DOHH2 (cell line): ENCODE data around the gene ANK3.

Experiments
- H3F3A ChIP-seq: fragments of 200-600 bp; sonication (generic), shearing (Covaris generic); 2 replicates; pipeline ENCODE4 v1.6.0; 2016; ENCODE audit warnings: antibody characterized with exemption, mild to moderate bottlenecking; ENCODE audit not compliant: control insufficient read depth, insufficient read depth
- H3K27ac ChIP-seq: fragments of 200-600 bp; sonication (generic); 2 replicates; pipeline ENCODE4 v1.5.1; 2014; ENCODE audit warnings: low read depth, mild to moderate bottlenecking, low read length, moderate library complexity
- H3K27me3 ChIP-seq: fragments of 200-600 bp; sonication (generic); 2 replicates; pipeline ENCODE4 v1.6.1; 2014; ENCODE audit warnings: mild to moderate bottlenecking, low read length, mixed read lengths; ENCODE audit not compliant: control insufficient read depth
- H3K36me3 ChIP-seq: fragments of 200-600 bp; sonication (generic); 2 replicates; pipeline ENCODE4 v1.6.1; 2014; ENCODE audit warnings: mild to moderate bottlenecking, low read length, moderate library complexity, mixed read lengths; ENCODE audit not compliant: control insufficient read depth
- H3K4me1 ChIP-seq: fragments of 200-600 bp; sonication (generic); 2 replicates; pipeline ENCODE4 v1.6.1; 2014; ENCODE audit warnings: mild to moderate bottlenecking, low read length, mixed read lengths; ENCODE audit not compliant: control insufficient read depth
- H3K4me2 ChIP-seq: fragments of 200-600 bp; sonication (generic); 2 replicates; pipeline ENCODE4 v1.6.0; 2014; ENCODE audit warnings: mild to moderate bottlenecking, low read length, moderate library complexity
- H3K4me3 ChIP-seq: fragments of 200-600 bp; sonication (generic); 2 replicates; pipeline ENCODE4 v1.5.1; 2014; ENCODE audit warnings: mild to moderate bottlenecking, low read length, mixed read lengths
- H3K79me2 ChIP-seq: fragments of 200-600 bp; sonication (generic); 2 replicates; pipeline ENCODE4 v1.6.1; 2014; ENCODE audit warnings: mild to moderate bottlenecking, low read length, mixed read lengths; ENCODE audit not compliant: control insufficient read depth
- H3K9me2 ChIP-seq: fragments of 200-600 bp; sonication (generic); replicated peaks from 2 replicates; pipeline ENCODE4 v1.6.1; 2014; ENCODE audit warnings: mild to moderate bottlenecking, low read length, mixed read lengths; ENCODE audit not compliant: control insufficient read depth
- H3K9me3 ChIP-seq: fragments of 200-600 bp; sonication (generic); 2 replicates; pipeline ENCODE4 v1.6.1; 2014; ENCODE audit warnings: antibody characterized with exemption, low read length, mixed read lengths; ENCODE audit not compliant: control insufficient read depth, insufficient read depth
- H4K20me1 ChIP-seq: fragments of 200-600 bp; sonication (generic); 2 replicates; pipeline ENCODE4 v1.6.0; 2014; ENCODE audit warnings: low read depth, mild to moderate bottlenecking, antibody characterized with exemption, low read length, moderate library complexity; ENCODE audit not compliant: control insufficient read depth, insufficient read depth
- EZH2phosphoT487 ChIP-seq: fragments of 200-600 bp; sonication (generic); IDR thresholded peaks from 2 replicates; pipeline ENCODE4 v1.6.1; 2017; ENCODE audit warnings: borderline replicate concordance, mild to moderate bottlenecking, antibody characterized with exemption, low read length, moderate library complexity, mixed read lengths
- TF ChIP-seq, protein P1 (sequence below): fragments of 200-600 bp; sonication (generic); IDR thresholded peaks from one replicate; pipeline ENCODE4 v1.5.1; 2014; ENCODE audit warnings: antibody characterized with exemption, mild to moderate bottlenecking, low read depth, low read length; ENCODE audit not compliant: poor library complexity, severe bottlenecking

Gene ANK3

DNA sequence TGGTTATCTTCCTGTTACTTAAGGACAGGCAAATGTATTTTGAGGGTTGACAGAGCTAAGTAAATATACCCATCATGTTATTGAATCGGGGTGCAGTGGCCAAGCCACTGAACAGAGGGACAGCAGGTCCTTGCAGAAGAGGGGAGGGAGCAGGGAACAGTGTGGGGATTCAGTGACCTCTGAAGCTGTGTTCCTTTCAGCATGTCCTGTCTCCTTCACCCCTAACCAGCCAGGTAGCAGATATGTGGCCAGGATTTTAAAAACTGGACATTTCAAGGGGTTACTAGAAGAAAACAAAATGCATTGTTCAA, 12.7 kb downstream of the ANK3 start:
- Histone ChIP-seq H3K27me3 (no peaks in the 10 kb centered on the region), H3F3A (peaks cover 35% of the 10 kb centered on the region), H3K79me2 (peaks cover 100% of the 10 kb centered on the region), H3K36me3 (peaks cover 42% of the 10 kb centered on the region), H3K4me3 (peak overlapping the region; percentile 76), H3K4me1 (peaks cover 100% of the 10 kb centered on the region), H3K9me2 (no peaks in the 10 kb centered on the region), H3K4me2 (peak overlapping the region; percentile 91), H4K20me1 (no peaks in the 10 kb centered on the region), H3K9me3 (no peaks in the 10 kb centered on the region), H3K27ac (peak overlapping the region; percentile 88)
- TF ChIP-seq, protein P1, sequence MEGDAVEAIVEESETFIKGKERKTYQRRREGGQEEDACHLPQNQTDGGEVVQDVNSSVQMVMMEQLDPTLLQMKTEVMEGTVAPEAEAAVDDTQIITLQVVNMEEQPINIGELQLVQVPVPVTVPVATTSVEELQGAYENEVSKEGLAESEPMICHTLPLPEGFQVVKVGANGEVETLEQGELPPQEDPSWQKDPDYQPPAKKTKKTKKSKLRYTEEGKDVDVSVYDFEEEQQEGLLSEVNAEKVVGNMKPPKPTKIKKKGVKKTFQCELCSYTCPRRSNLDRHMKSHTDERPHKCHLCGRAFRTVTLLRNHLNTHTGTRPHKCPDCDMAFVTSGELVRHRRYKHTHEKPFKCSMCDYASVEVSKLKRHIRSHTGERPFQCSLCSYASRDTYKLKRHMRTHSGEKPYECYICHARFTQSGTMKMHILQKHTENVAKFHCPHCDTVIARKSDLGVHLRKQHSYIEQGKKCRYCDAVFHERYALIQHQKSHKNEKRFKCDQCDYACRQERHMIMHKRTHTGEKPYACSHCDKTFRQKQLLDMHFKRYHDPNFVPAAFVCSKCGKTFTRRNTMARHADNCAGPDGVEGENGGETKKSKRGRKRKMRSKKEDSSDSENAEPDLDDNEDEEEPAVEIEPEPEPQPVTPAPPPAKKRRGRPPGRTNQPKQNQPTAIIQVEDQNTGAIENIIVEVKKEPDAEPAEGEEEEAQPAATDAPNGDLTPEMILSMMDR, result no peak
- no peak for TF ChIP-seq EZH2phosphoT487

DNA sequence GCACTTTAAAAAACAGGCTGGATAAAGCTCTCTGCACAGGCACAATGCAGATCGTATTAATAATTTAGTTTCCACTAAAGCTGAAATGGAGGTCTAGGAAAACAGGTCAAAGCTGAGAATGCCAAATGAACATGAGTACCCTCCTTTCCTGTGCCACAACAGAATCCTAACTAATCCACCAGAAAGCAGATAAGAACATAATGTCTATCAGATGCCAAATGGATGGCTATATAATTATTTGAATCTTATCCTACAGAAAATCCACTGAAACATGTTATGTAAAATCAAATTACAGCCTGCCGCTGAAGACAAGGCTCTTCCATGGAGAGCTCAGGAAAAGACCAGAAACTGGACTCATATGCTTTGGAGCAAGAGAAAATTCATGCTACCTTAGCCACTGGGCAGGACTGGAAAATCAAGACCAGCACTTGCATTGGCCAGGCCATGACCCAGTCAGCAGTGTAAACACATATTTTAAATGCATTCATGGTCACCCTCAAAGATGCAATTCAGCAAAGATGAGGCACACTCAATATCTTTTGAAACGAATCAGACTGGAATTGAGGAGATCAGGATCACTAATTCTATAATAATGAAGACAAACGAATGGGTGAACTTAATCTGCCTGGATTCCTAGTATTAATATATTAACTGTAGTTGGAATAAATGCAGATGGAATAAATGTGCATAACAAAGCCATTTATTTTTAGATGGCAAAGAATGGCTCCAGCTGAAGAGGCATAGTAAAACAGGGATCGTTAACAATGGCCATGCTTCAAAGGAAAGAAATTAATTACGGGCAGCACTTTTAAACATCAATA, 13.2 kb downstream of the ANK3 start:
- H3K9me2 ChIP-seq, result no peaks in the 10 kb centered on the region
- H3F3A ChIP-seq, result peaks cover 34% of the 10 kb centered on the region
- peaks cover 40% of the 10 kb centered on the region for H3K36me3 ChIP-seq
- H3K4me3 ChIP-seq, result peak overlapping the region; percentile 76
- peak overlapping the region; percentile 88 for H3K27ac ChIP-seq
- H3K79me2 ChIP-seq, result peaks cover 100% of the 10 kb centered on the region
- peak overlapping the region; percentile 91 for H3K4me2 ChIP-seq
- no peaks in the 10 kb centered on the region for H3K27me3 ChIP-seq
- no peak for TF ChIP-seq EZH2phosphoT487
- TF ChIP-seq, protein P1, result no peak
- peaks cover 100% of the 10 kb centered on the region for H3K4me1 ChIP-seq
- no peaks in the 10 kb centered on the region for H4K20me1 ChIP-seq
- no peaks in the 10 kb centered on the region for H3K9me3 ChIP-seq

DNA sequence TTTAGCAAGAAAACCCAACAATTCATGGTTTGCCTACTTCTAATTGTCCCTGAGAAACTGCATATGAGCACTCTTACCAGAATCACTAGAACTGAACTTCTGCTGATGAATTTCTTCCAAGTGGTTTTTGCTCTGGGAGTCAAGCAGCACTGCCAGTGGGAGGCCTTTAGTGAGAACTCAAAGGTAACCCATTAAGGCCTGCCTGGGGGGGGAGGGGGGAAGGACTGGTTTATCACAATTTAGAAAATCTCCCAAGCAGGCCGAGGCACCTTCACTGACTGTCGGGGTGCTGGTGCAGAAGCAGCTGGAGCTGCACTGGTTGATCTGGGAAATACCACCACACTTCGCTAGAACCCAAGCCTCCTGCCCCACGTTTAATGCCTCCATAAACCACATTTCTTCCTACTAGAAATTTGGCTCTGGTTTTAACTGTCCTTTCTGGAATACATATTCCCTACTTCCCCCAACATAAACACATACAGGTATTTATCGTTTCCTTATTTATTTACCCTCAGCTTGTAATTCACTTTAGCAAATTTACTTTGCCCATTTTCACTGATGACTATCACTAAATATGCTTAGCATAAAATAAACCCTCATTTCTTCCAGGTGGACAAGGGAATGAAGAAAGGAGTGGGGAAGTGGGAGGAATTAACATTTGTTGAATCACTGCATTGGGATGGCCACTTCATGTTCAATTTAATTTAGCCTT, 14.2 kb downstream of the ANK3 start:
- Histone ChIP-seq H3K9me3 (no peaks in the 10 kb centered on the region), H3K27ac (peak overlapping the region; percentile 88)
- TF ChIP-seq, protein P1, result no peak
- TF ChIP-seq EZH2phosphoT487, result no peak

More for the DNA sequence above, 14.2 kb downstream of the ANK3 start:
- H3K4me2 ChIP-seq, result peak overlapping the region; percentile 91
- peak overlapping the region; percentile 76 for H3K4me3 ChIP-seq
- H3K9me2 ChIP-seq, result no peaks in the 10 kb centered on the region
- H3K36me3 ChIP-seq, result peaks cover 35% of the 10 kb centered on the region
- peaks cover 100% of the 10 kb centered on the region for H3K4me1 ChIP-seq
- peaks cover 38% of the 10 kb centered on the region for H3F3A ChIP-seq
- no peaks in the 10 kb centered on the region for H3K27me3 ChIP-seq
- H4K20me1 ChIP-seq, result no peaks in the 10 kb centered on the region
- peaks cover 100% of the 10 kb centered on the region for H3K79me2 ChIP-seq
